ENCODE results near the gene HMGB4.

HMGB4 gene

DNA sequence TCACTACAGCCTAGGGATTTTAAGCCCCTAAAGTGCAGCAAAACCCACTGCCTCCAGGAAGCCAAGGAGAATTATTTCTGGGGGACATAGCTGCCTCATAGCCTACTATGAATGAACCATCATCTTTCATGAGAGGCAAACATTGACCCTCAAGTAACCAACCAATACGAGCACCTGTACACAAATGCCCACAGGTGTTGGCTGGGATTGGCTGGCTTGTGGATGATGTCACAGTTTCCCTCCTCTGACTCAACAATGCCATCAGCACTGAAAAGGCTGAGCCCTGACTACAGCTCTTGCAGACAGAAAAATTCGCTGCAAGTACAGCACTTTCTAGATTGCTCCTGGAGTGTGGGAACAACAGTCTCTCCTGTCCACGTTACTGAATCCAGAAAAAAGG lies at the start of gene HMGB4:
Gene HMGB4, plus strand, starts transcription at position 301 of the 400 bp plus-strand sequence. CDS start 113 bp downstream, outside the sequence.
- DNase-seq (ENCODE audit: low read depth) = no peak
- TF ChIP-seq CTCF (IDR thresholded peaks at IDR 0.05; ENCODE audit: low read depth, low read length) (no peak), MAX (IDR thresholded peaks at IDR 0.05; ENCODE audit: low read depth, low read length) (no peak), POLR2A (IDR thresholded peaks at IDR 0.05; ENCODE audit: extremely low read depth, insufficient read length) (no peak), MYC (IDR thresholded peaks at IDR 0.05; ENCODE audit: low read depth, low read length) (no peak)
- no peak within 1 kb of the TSS for H3K4me3 ChIP-seq (ENCODE audit: low read depth, low read length)

DNA sequence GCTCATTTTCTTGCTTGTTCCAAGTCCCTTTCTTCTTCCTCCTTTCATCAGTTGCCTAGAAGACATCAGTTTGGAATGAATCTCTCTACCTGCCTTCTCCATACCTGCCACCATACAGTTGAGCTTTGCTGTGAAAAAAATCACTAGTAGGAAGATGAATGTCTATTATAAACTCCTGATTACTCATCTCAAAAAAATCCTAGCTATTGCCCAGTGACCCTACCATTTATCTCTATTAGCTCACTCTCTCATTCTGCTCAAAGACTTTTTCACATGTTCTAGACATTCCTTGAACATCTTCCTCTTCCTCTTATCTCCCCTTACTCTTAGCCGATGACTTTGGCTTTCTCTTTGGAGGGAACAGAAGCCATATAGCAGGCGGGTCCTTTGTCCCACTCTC lies 49.7 kb upstream of the HMGB4 start:
- no peak overlapping the region for H3K4me3 ChIP-seq (ENCODE audit: low read depth, low read length)
- TF ChIP-seq MAX (IDR thresholded peaks at IDR 0.05; ENCODE audit: low read depth, low read length) (no peak), POLR2A (IDR thresholded peaks at IDR 0.05; ENCODE audit: extremely low read depth, insufficient read length) (no peak), MYC (IDR thresholded peaks at IDR 0.05; ENCODE audit: low read depth, low read length) (no peak), CTCF (IDR thresholded peaks at IDR 0.05; ENCODE audit: low read depth, low read length) (no peak)
- DNase-seq (ENCODE audit: low read depth) = no peak

DNA sequence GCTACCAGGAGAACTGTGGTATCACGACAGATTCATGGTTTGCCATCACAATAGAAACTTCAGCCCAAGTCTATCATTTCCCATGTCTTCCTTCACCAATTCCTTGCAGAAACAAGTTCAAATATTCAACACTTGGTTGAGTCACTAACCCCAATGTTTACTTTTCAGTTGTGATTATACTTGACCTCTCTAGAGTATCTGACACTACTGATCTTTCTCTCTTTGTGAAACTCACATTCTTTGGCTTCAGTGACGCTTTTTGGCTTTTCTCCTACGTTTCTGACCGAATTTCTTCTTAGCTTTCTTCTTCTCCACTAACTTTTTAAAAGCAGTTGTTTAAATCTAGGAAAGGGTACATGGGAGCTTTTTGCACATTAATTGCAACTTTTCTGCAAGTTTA lies 48.8 kb upstream of the HMGB4 start:
- TF ChIP-seq MYC (IDR thresholded peaks at IDR 0.05; ENCODE audit: low read depth, low read length) (no peak), POLR2A (IDR thresholded peaks at IDR 0.05; ENCODE audit: extremely low read depth, insufficient read length) (no peak), CTCF (IDR thresholded peaks at IDR 0.05; ENCODE audit: low read depth, low read length) (no peak), MAX (IDR thresholded peaks at IDR 0.05; ENCODE audit: low read depth, low read length) (no peak)
- no peak overlapping the region for H3K4me3 ChIP-seq (ENCODE audit: low read depth, low read length)
- DNase-seq (ENCODE audit: low read depth) = no peak

GRCh38 chr1:33818071-33818470 lies 45.8 kb upstream of the HMGB4 start:
- H3K4me3 ChIP-seq (ENCODE audit: low read depth, low read length) = no peak overlapping the region
- no peak for DNase-seq (ENCODE audit: low read depth)
- TF ChIP-seq MAX (IDR thresholded peaks at IDR 0.05; ENCODE audit: low read depth, low read length) = no peak

GRCh38 chr1:33819290-33819912 lies 44.5 kb upstream of the HMGB4 start:
- TF ChIP-seq CTCF (IDR thresholded peaks at IDR 0.05; ENCODE audit: low read depth, low read length) = no peak
- TF ChIP-seq MAX (IDR thresholded peaks at IDR 0.05; ENCODE audit: low read depth, low read length) = no peak
- TF ChIP-seq MYC (IDR thresholded peaks at IDR 0.05; ENCODE audit: low read depth, low read length) = no peak
- TF ChIP-seq POLR2A (IDR thresholded peaks at IDR 0.05; ENCODE audit: extremely low read depth, insufficient read length) = no peak
- DNase-seq (ENCODE audit: low read depth) = no peak
- no peak overlapping the region for H3K4me3 ChIP-seq (ENCODE audit: low read depth, low read length)

DNA sequence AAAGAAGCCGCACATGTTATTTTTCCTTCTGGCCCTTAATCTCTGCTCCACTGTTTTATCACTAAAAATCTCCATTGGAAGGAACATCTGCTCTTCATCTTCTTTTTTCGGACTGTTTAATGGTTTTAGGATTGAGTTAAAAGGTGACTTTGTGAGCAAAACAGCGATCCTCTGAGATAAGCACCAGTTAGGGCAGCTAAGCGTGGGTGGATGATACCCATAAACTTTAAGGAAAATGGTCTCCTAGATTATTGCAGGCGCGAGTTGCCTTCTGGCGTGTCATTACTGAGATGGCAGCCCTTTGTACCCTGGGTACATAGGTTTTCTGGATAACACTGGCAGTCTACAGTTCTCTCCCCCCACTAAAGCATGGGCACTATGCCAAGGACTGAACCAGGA lies 44.0 kb upstream of the HMGB4 start:
- TF ChIP-seq POLR2A (IDR thresholded peaks at IDR 0.05; ENCODE audit: extremely low read depth, insufficient read length) = no peak
- TF ChIP-seq CTCF (IDR thresholded peaks at IDR 0.05; ENCODE audit: low read depth, low read length) = no peak
- no peak for TF ChIP-seq MAX (IDR thresholded peaks at IDR 0.05; ENCODE audit: low read depth, low read length)
- TF ChIP-seq MYC (IDR thresholded peaks at IDR 0.05; ENCODE audit: low read depth, low read length) = no peak
- H3K4me3 ChIP-seq (ENCODE audit: low read depth, low read length) = no peak overlapping the region
- no peak for DNase-seq (ENCODE audit: low read depth)
